ENCODE measurements around the gene ZNF649.

DNA sequence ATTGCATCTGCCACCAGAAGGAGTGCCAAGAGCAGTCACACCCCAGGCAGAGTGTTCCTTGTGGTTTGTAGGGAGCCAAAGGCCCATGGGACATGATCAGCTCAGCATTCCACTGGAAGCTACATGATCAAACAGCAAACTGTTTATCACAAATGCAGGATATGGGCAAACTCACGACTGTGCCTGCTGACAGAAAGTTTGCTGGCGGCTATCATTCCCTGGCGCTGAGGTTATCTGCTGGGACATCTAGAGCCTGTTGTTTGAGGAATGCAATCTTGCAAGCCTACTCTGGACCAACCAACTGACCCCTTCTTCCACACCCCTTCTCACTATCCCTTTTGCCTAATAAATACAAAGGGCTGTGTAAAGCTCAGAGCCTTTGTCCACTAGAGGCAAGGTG lies 14.8 kb upstream of the ZNF649 start:
- TF ChIP-seq, protein P1, sequence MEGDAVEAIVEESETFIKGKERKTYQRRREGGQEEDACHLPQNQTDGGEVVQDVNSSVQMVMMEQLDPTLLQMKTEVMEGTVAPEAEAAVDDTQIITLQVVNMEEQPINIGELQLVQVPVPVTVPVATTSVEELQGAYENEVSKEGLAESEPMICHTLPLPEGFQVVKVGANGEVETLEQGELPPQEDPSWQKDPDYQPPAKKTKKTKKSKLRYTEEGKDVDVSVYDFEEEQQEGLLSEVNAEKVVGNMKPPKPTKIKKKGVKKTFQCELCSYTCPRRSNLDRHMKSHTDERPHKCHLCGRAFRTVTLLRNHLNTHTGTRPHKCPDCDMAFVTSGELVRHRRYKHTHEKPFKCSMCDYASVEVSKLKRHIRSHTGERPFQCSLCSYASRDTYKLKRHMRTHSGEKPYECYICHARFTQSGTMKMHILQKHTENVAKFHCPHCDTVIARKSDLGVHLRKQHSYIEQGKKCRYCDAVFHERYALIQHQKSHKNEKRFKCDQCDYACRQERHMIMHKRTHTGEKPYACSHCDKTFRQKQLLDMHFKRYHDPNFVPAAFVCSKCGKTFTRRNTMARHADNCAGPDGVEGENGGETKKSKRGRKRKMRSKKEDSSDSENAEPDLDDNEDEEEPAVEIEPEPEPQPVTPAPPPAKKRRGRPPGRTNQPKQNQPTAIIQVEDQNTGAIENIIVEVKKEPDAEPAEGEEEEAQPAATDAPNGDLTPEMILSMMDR (IDR thresholded peaks at IDR 0.05): no peak
- no peak for TF ChIP-seq POLR2A (IDR thresholded peaks at IDR 0.05)

Measured in vagina (tissue), 2 donors.